Stimulated activated CD8-positive, alpha-beta memory T cell treated with anti-CD3 and anti-CD28 coated beads, Interleukin-12 subunit alpha, Interleukin-12 subunit beta, amount 100 ng/mL, for 24 hours (primary cell): ENCODE results near the gene TEAD4.

Experiments used
- DNase-seq: peaks from one replicate; pipeline ENCODE4 v3.0.0-alpha.2; 2020; ENCODE audit errors: extremely low read depth

The TEAD4 gene

GRCh38 chr12:3002646-3003045 is 43.4 kb downstream of the TEAD4 start:
- no peak for DNase-seq

GRCh38 chr12:3003357-3003992 is 44.3 kb downstream of the TEAD4 start:
- no peak for DNase-seq

GRCh38 chr12:3004655-3005565 is 45.7 kb downstream of the TEAD4 start:
- no peak for DNase-seq

- no peak for DNase-seq
Measured at GRCh38 chr12:3005736-3006135, 46.5 kb downstream of the TEAD4 start.

- DNase-seq = no peak
Measured at GRCh38 chr12:3009780-3010179, 50.6 kb downstream of the TEAD4 start.

GRCh38 chr12:3010214-3010930 is 51.2 kb downstream of the TEAD4 start:
- no peak for DNase-seq

GRCh38 chr12:3012786-3013185 is 53.6 kb downstream of the TEAD4 start:
- no peak for DNase-seq

GRCh38 chr12:3014641-3015040 is 55.4 kb downstream of the TEAD4 start:
- no peak for DNase-seq

- no peak for DNase-seq
Measured at GRCh38 chr12:3015356-3015755, 56.2 kb downstream of the TEAD4 start.

GRCh38 chr12:3016191-3016590 is 57.0 kb downstream of the TEAD4 start:
- DNase-seq = no peak

- DNase-seq = no peak
Measured at GRCh38 chr12:3017281-3017680, 58.1 kb downstream of the TEAD4 start.

- DNase-seq = no peak
Measured at GRCh38 chr12:3018284-3019004, 59.2 kb downstream of the TEAD4 start.

- no peak for DNase-seq
Measured at GRCh38 chr12:3019005-3019680, 59.9 kb downstream of the TEAD4 start.

- DNase-seq = no peak
Measured at GRCh38 chr12:3020399-3020798, 61.2 kb downstream of the TEAD4 start.

- no peak for DNase-seq
Measured at GRCh38 chr12:3020850-3021435, 61.7 kb downstream of the TEAD4 start.

- no peak for DNase-seq
Measured at GRCh38 chr12:3022411-3022810, 63.2 kb downstream of the TEAD4 start.

- DNase-seq = no peak
Measured at GRCh38 chr12:3022961-3023360, 63.8 kb downstream of the TEAD4 start.

GRCh38 chr12:3028108-3028507 is 68.9 kb downstream of the TEAD4 start:
- no peak for DNase-seq

- DNase-seq = no peak
Measured at GRCh38 chr12:3030821-3031429, 71.7 kb downstream of the TEAD4 start.

- DNase-seq = no peak
Measured at GRCh38 chr12:3032161-3032560, 73.0 kb downstream of the TEAD4 start.
